GM18499 (cell line): ENCODE data around the gene CDC26.
"Not testable (repeated sequence)": the region's sequence is repeated elsewhere in the genome, so short reads cannot be mapped to it uniquely, and the experiment has no call there.

ENCODE experiments used
- ATAC-seq: cut with Tn5 transposase; IDR thresholded peaks from one replicate; pipeline ENCODE4 v1.9.1; 2021; ENCODE audit warnings: moderate number of reproducible peaks; ENCODE audit not compliant: insufficient read depth, unreplicated experiment

Gene CDC26

GRCh38 chr9:113244556-113244955 lies 30.8 kb downstream of the CDC26 start:
- ATAC-seq: no peak

- no peak for ATAC-seq
These were observed 34.2 kb downstream of the CDC26 start for GRCh38 chr9:113241161-113241560.

GRCh38 chr9:113238859-113239232 lies 36.5 kb downstream of the CDC26 start:
- no peak for ATAC-seq

- ATAC-seq: no peak
These were observed 37.0 kb downstream of the CDC26 start for GRCh38 chr9:113238202-113238858.

- ATAC-seq: no peak
These were observed 38.3 kb downstream of the CDC26 start for GRCh38 chr9:113237026-113237425.

GRCh38 chr9:113235701-113236255 lies 39.6 kb downstream of the CDC26 start:
- ATAC-seq: not testable (repeated sequence)

- ATAC-seq: no peak
These were observed 43.7 kb downstream of the CDC26 start for GRCh38 chr9:113231701-113232100.

- ATAC-seq: no peak
These were observed 47.2 kb downstream of the CDC26 start for GRCh38 chr9:113228130-113228665.

- no peak for ATAC-seq
These were observed 47.9 kb downstream of the CDC26 start for GRCh38 chr9:113227436-113227835.

GRCh38 chr9:113223963-113224362 lies 51.4 kb downstream of the CDC26 start:
- ATAC-seq: no peak

GRCh38 chr9:113222482-113222841 lies 52.9 kb downstream of the CDC26 start:
- ATAC-seq: no peak

GRCh38 chr9:113221800-113222481 lies 53.4 kb downstream of the CDC26 start:
- ATAC-seq: no peak

GRCh38 chr9:113221003-113221799 lies 54.2 kb downstream of the CDC26 start, which contains the start of the genes FKBP15 and SLC31A1:
Gene FKBP15, minus strand, starts transcription at chr9:113221277. Its CDS starts 34 bp downstream, at chr9:113221243.
Gene SLC31A1, plus strand, starts transcription at chr9:113221544. Its CDS starts 34,605 bp downstream, at chr9:113256149.
- ATAC-seq: peak; percentile 72

- no peak for ATAC-seq
These were observed 54.8 kb downstream of the CDC26 start for GRCh38 chr9:113220467-113221002.

- peak; percentile 39 for ATAC-seq
These were observed 55.4 kb downstream of the CDC26 start for GRCh38 chr9:113219969-113220368.

GRCh38 chr9:113219186-113219936 lies 56.0 kb downstream of the CDC26 start:
- peak; percentile 47 for ATAC-seq
